ENCODE data around the gene MCRS1. TPM values are rescaled to one million over a fixed set of nuclear protein-coding genes. Genes with fewer than 3 reads are reported as not detected.
A peak's percentile ranks its signal among the peaks of the same experiment; 100 is the strongest.

Gene MCRS1
- total RNA-seq, 2 experiments from 2014 or later, result 57.1 to 61.1 TPM

- ChIA-PET POLR2A (interaction anchor here (0.7 kb wide), 1 partner anchor 170 kb away, joined by 3 read pairs; no protein-coding TSS in a partner anchor), CTCF (interaction anchor here (0.5 to 4.4 kb wide), 6 partner anchors 10 to 177 kb away, joined by 3 to 34 read pairs (median 6); partner anchors contain the start of gene PRPF40B)
- no peak for DNase-seq
- Mint-ChIP-seq H3K27ac (no peak overlapping the region), H3K36me3 (ENCODE audit: low read depth) (peaks cover 2% of the 10 kb centered on the region), H3K4me1 (ENCODE audit: low read depth) (peaks cover 2% of the 10 kb centered on the region), H3K9me3 (no peaks in the 10 kb centered on the region), H3K4me3 (no peak overlapping the region), H3K27me3 (no peaks in the 10 kb centered on the region)
- ATAC-seq, result no peak
- no peak for TF ChIP-seq CTCF (IDR thresholded peaks at IDR 0.05)
- intact Hi-C loops (cut with micrococcal nuclease), result no loop called here
Observed at GRCh38 chr12:49524660-49525324, 43.1 kb downstream of the MCRS1 start.

GRCh38 chr12:49521389-49521788 lies 46.6 kb downstream of the MCRS1 start:
- ATAC-seq, result no peak
- Mint-ChIP-seq H3K4me3 (no peak overlapping the region), H3K27me3 (no peaks in the 10 kb centered on the region), H3K4me1 (ENCODE audit: low read depth) (peaks cover 11% of the 10 kb centered on the region), H3K36me3 (ENCODE audit: low read depth) (peaks cover 1% of the 10 kb centered on the region), H3K9me3 (no peaks in the 10 kb centered on the region), H3K27ac (no peak overlapping the region)
- no peak for TF ChIP-seq CTCF (IDR thresholded peaks at IDR 0.05)
- DNase-seq, result no peak
- intact Hi-C loops (cut with micrococcal nuclease), result no loop called here
- CTCF ChIA-PET, result no interaction called here
- POLR2A ChIA-PET, result no interaction called here

GRCh38 chr12:49519574-49519936 lies 48.4 kb downstream of the MCRS1 start:
- Mint-ChIP-seq H3K27ac (no peak overlapping the region), H3K27me3 (no peaks in the 10 kb centered on the region), H3K4me3 (no peak overlapping the region), H3K4me1 (ENCODE audit: low read depth) (peaks cover 11% of the 10 kb centered on the region), H3K36me3 (ENCODE audit: low read depth) (no peaks in the 10 kb centered on the region), H3K9me3 (no peaks in the 10 kb centered on the region)
- DNase-seq, result no peak
- no peak for ATAC-seq
- POLR2A ChIA-PET, result no interaction called here
- no peak for TF ChIP-seq CTCF (IDR thresholded peaks at IDR 0.05)
- CTCF ChIA-PET, result interaction anchor here (0.8 to 11.9 kb wide), 5 partner anchors 9 to 182 kb away, joined by 3 to 366 read pairs (median 3); no protein-coding TSS in a partner anchor
- intact Hi-C loops (cut with micrococcal nuclease), result no loop called here

GRCh38 chr12:49518914-49519573 lies 48.9 kb downstream of the MCRS1 start:
- intact Hi-C loops (cut with micrococcal nuclease), result no loop called here
- ATAC-seq (peak; percentile 74), DNase-seq (no peak)
- H3K27me3 Mint-ChIP-seq, result no peaks in the 10 kb centered on the region
- peaks cover 11% of the 10 kb centered on the region for H3K4me1 Mint-ChIP-seq (ENCODE audit: low read depth)
- ChIA-PET POLR2A (interaction anchor here (1.0 kb wide), 1 partner anchor 152 kb away, joined by 3 read pairs; the partner anchor contains the start of gene SPATS2), CTCF (interaction anchor here (0.8 to 11.9 kb wide), 7 partner anchors 8 to 181 kb away, joined by 3 to 366 read pairs (median 3); no protein-coding TSS in a partner anchor)
- H3K4me3 Mint-ChIP-seq, result peak overlapping the region; percentile 7
- no peak for TF ChIP-seq CTCF (IDR thresholded peaks at IDR 0.05)
- H3K27ac Mint-ChIP-seq, result peak overlapping the region; percentile 18
- H3K9me3 Mint-ChIP-seq, result no peaks in the 10 kb centered on the region
- H3K36me3 Mint-ChIP-seq (ENCODE audit: low read depth), result no peaks in the 10 kb centered on the region

- no peak overlapping the region for H3K4me3 Mint-ChIP-seq
- ChIA-PET CTCF (interaction anchor here (1.2 to 11.9 kb wide), 15 partner anchors 11 to 226 kb away, joined by 3 to 366 read pairs (median 8); partner anchors contain the start of genes DNAJC22 and SPATS2), POLR2A (interaction anchor here (1.3 kb wide), 1 partner anchor 31 kb away, joined by 3 read pairs; no protein-coding TSS in a partner anchor)
- no peak overlapping the region for H3K27ac Mint-ChIP-seq
- intact Hi-C loops (cut with micrococcal nuclease), result no loop called here
- no peaks in the 10 kb centered on the region for H3K27me3 Mint-ChIP-seq
- ATAC-seq, result no peak
- no peaks in the 10 kb centered on the region for H3K36me3 Mint-ChIP-seq (ENCODE audit: low read depth)
- H3K9me3 Mint-ChIP-seq, result no peaks in the 10 kb centered on the region
- peaks cover 10% of the 10 kb centered on the region for H3K4me1 Mint-ChIP-seq (ENCODE audit: low read depth)
- no peak for DNase-seq
- TF ChIP-seq CTCF (IDR thresholded peaks at IDR 0.05), result no peak
Observed at GRCh38 chr12:49515266-49515665, 52.7 kb downstream of the MCRS1 start.

Measured in activated CD8-positive, alpha-beta T cell treated with anti-CD3 and anti-CD28 coated beads for 36 hours (primary cell).